HEK293 (cell line): ENCODE data around the gene PRTFDC1.

Experiments
- CTCF ChIA-PET: fragments of 350-600 bp; formaldehyde crosslinking; extraction: SDS; loops from one replicate; lab custom pipeline; 2021; ENCODE audit warnings: antibody characterized with exemption; lab: Yijun Ruan, JAX
- POLR2A ChIA-PET: fragments of 300-600 bp; formaldehyde crosslinking; extraction: SDS; loops from one replicate; lab custom pipeline; 2020; ENCODE audit warnings: antibody characterized with exemption, inconsistent platforms; lab: Yijun Ruan, JAX
- H3K27ac ChIP-seq: fragments of 200-500 bp; sonication (Bioruptor generic); 2 replicates; pipeline ENCODE4 v1.5.1; 2014; ENCODE audit warnings: low read depth, low read length, control low read depth, inconsistent platforms; ENCODE audit errors: extremely low read depth
- H3K36me3 ChIP-seq, 2 experiments: fragments of 200-500 bp in 1 of 2; sonication (Bioruptor generic) in 1 of 2; 1 replicate in 1 of 2; 2 replicates in 1 of 2; pipeline ENCODE4 v1.5.1; 2014 to 2017; ENCODE audit warnings: inconsistent platforms in 2 of 2, low read length in 2 of 2; ENCODE audit not compliant: control insufficient read depth in 2 of 2, insufficient read depth in 1 of 2
- H3K4me1 ChIP-seq: fragments of 200-500 bp; sonication (Bioruptor generic); 2 replicates; pipeline ENCODE4 v1.5.1; 2014; ENCODE audit warnings: mild to moderate bottlenecking, low read length, inconsistent platforms; ENCODE audit not compliant: control insufficient read depth, insufficient read depth
- H3K4me3 ChIP-seq: 2 replicates; pipeline ENCODE4 v1.5.1; 2011; ENCODE audit warnings: low read depth, mild to moderate bottlenecking, control low read depth, low read length, moderate library complexity
- H3K9me3 ChIP-seq: fragments of 200-500 bp; sonication (Bioruptor generic); 2 replicates; pipeline ENCODE4 v1.5.1; 2014; ENCODE audit warnings: low read depth, low read length, inconsistent platforms; ENCODE audit not compliant: control insufficient read depth, insufficient read depth
- BCL11A ChIP-seq: fragments of 450-650 bp; formaldehyde crosslinking; IDR thresholded peaks from 2 replicates; pipeline ENCODE4 v1.5.1; 2016; ENCODE audit warnings: low read depth, missing biosample characterization, missing genetic modification characterization
- GFI1B ChIP-seq: fragments of 450-650 bp; formaldehyde crosslinking; IDR thresholded peaks from 2 replicates; pipeline ENCODE4 v1.5.1; 2016; ENCODE audit warnings: missing biosample characterization, missing genetic modification characterization
- HOXD13 ChIP-seq: sonication (generic); formaldehyde crosslinking; IDR thresholded peaks from 2 replicates; pipeline ENCODE4 v1.8.0; 2022; ENCODE audit warnings: missing genetic modification reagents, borderline replicate concordance
- KLF1 ChIP-seq: fragments of 450-650 bp; formaldehyde crosslinking; IDR thresholded peaks from 2 replicates; pipeline ENCODE4 v1.5.1; 2016; ENCODE audit warnings: missing biosample characterization, missing genetic modification characterization
- MEIS1 ChIP-seq: sonication (generic); formaldehyde crosslinking; IDR thresholded peaks from 2 replicates; pipeline ENCODE4 v1.8.1; 2022; ENCODE audit warnings: missing genetic modification reagents, mild to moderate bottlenecking, borderline replicate concordance
- PRDM2 ChIP-seq: fragments of 450-650 bp; formaldehyde crosslinking; IDR thresholded peaks from 2 replicates; pipeline ENCODE4 v1.5.1; 2016; ENCODE audit warnings: missing biosample characterization, missing genetic modification characterization, borderline replicate concordance
- TSHZ1 ChIP-seq: fragments of 450-650 bp; formaldehyde crosslinking; IDR thresholded peaks from 2 replicates; pipeline ENCODE4 v1.5.1; 2016; ENCODE audit warnings: missing biosample characterization, missing genetic modification characterization, borderline replicate concordance
- ZBTB1 ChIP-seq: fragments of 450-650 bp; formaldehyde crosslinking; IDR thresholded peaks from 2 replicates; pipeline ENCODE4 v1.5.1; 2016; ENCODE audit warnings: missing biosample characterization, missing genetic modification characterization
- ZBTB20 ChIP-seq: fragments of 450-650 bp; formaldehyde crosslinking; IDR thresholded peaks from 2 replicates; pipeline ENCODE4 v1.5.1; 2016; ENCODE audit warnings: missing biosample characterization, missing genetic modification characterization
- ZEB2 ChIP-seq: fragments of 450-650 bp; formaldehyde crosslinking; IDR thresholded peaks from 2 replicates; pipeline ENCODE4 v1.5.1; 2016; ENCODE audit warnings: missing biosample characterization, missing genetic modification characterization
- ZFP37 ChIP-seq: fragments of 450-650 bp; formaldehyde crosslinking; IDR thresholded peaks from 2 replicates; pipeline ENCODE4 v1.5.1; 2016; ENCODE audit warnings: missing biosample characterization, missing genetic modification characterization
- ZNF132 ChIP-seq: fragments of 450-650 bp; formaldehyde crosslinking; IDR thresholded peaks from 2 replicates; pipeline ENCODE4 v1.5.1; 2017; ENCODE audit warnings: missing biosample characterization, missing genetic modification characterization, borderline replicate concordance
- ZNF274 ChIP-seq, 2 experiments: fragments of 200-500 bp in 1 of 2; fragments of 450-650 bp in 1 of 2; sonication (Bioruptor generic) in 1 of 2; formaldehyde crosslinking in 1 of 2; IDR thresholded peaks; 2 replicates each; pipeline versions ENCODE4 v1.5.1 to v1.6.1; 2014 to 2016; ENCODE audit warnings: borderline replicate concordance in 1 of 2, inconsistent platforms in 1 of 2, low read length in 1 of 2, missing biosample characterization in 1 of 2, missing genetic modification characterization in 1 of 2
- ZNF292 ChIP-seq: fragments of 450-650 bp; formaldehyde crosslinking; IDR thresholded peaks from 2 replicates; pipeline ENCODE4 v1.5.1; 2016; ENCODE audit warnings: low read depth, missing biosample characterization, missing genetic modification characterization, borderline replicate concordance
- ZNF37A ChIP-seq: fragments of 450-650 bp; IDR thresholded peaks from 2 replicates; pipeline ENCODE4 v1.5.1; 2018; ENCODE audit warnings: missing biosample characterization, missing genetic modification characterization
- ZNF48 ChIP-seq: fragments of 450-650 bp; formaldehyde crosslinking; IDR thresholded peaks from 2 replicates; pipeline ENCODE4 v1.5.1; 2016; ENCODE audit warnings: missing biosample characterization, missing genetic modification characterization
- ZNF596 ChIP-seq: fragments of 450-650 bp; IDR thresholded peaks from 2 replicates; pipeline ENCODE4 v1.5.0; 2018; ENCODE audit warnings: missing biosample characterization, mild to moderate bottlenecking, missing genetic modification characterization, moderate library complexity
- ZNF610 ChIP-seq: fragments of 450-650 bp; formaldehyde crosslinking; IDR thresholded peaks from 2 replicates; pipeline ENCODE4 v1.5.1; 2016; ENCODE audit warnings: missing biosample characterization, missing genetic modification characterization, borderline replicate concordance
- ZNF623 ChIP-seq: fragments of 450-650 bp; formaldehyde crosslinking; IDR thresholded peaks from 2 replicates; pipeline ENCODE4 v1.5.1; 2016; ENCODE audit warnings: missing biosample characterization, missing genetic modification characterization
- ZNF624 ChIP-seq: fragments of 450-650 bp; formaldehyde crosslinking; IDR thresholded peaks from 2 replicates; pipeline ENCODE4 v1.5.1; 2017; ENCODE audit warnings: missing biosample characterization, missing genetic modification characterization
- ZNF658 ChIP-seq: fragments of 450-650 bp; formaldehyde crosslinking; IDR thresholded peaks from 2 replicates; pipeline ENCODE4; 2016; ENCODE audit warnings: missing biosample characterization, missing genetic modification characterization
- ZNF707 ChIP-seq: fragments of 450-650 bp; formaldehyde crosslinking; IDR thresholded peaks from 2 replicates; pipeline ENCODE4 v1.5.1; 2016; ENCODE audit warnings: missing biosample characterization, missing genetic modification characterization
- ZNF777 ChIP-seq: fragments of 450-650 bp; formaldehyde crosslinking; IDR thresholded peaks from 2 replicates; pipeline ENCODE4 v1.5.1; 2017; ENCODE audit warnings: missing biosample characterization, missing genetic modification characterization, borderline replicate concordance
- TF ChIP-seq, protein P1 (sequence below): fragments of 450-650 bp; formaldehyde crosslinking; IDR thresholded peaks from 2 replicates; pipeline ENCODE4 v1.5.1; 2016; ENCODE audit warnings: missing biosample characterization, missing genetic modification characterization

Gene PRTFDC1

GRCh38 chr10:24804392-24804791 is 148.0 kb downstream of the PRTFDC1 start:
- no peaks in the 10 kb centered on the region for H3K9me3 ChIP-seq
- TF ChIP-seq ZBTB20 (tag by site-specific recombination) (no peak), ZNF274 (IDR thresholded peaks at IDR 0.05; ENCODE audit: low read length) (no peak), ZNF274 (tag by site-specific recombination; IDR thresholded peaks at IDR 0.05; ENCODE audit: borderline replicate concordance) (no peak), ZNF777 (tag by site-specific recombination) (no peak), HOXD13 (no peak), TSHZ1 (tag by site-specific recombination) (no peak), ZBTB1 (tag by site-specific recombination) (no peak), MEIS1 (no peak), ZNF37A (tag by site-specific recombination) (no peak), ZNF707 (tag by site-specific recombination) (no peak), ZFP37 (no peak), KLF1 (tag by site-specific recombination) (no peak), ZNF610 (tag by site-specific recombination) (no peak)
- POLR2A ChIA-PET, result no interaction called here

GRCh38 chr10:24802378-24802777 is 150.0 kb downstream of the PRTFDC1 start:
- H3K4me1 ChIP-seq, result no peaks in the 10 kb centered on the region
- no peaks in the 10 kb centered on the region for H3K9me3 ChIP-seq
- POLR2A ChIA-PET, result no interaction called here
- no peaks in the 10 kb centered on the region; a peak in 1 of 3 replicates for H3K36me3 ChIP-seq
- no peak overlapping the region for H3K27ac ChIP-seq
- H3K4me3 ChIP-seq, result no peak overlapping the region
- CTCF ChIA-PET, result no interaction called here
- TF ChIP-seq ZEB2 (tag by site-specific recombination), result no peak
- no peak for TF ChIP-seq ZNF624 (tag by site-specific recombination)
- no peak for TF ChIP-seq ZNF292
- no peak for TF ChIP-seq BCL11A (tag by site-specific recombination)
- no peak for TF ChIP-seq ZNF48 (tag by site-specific recombination)
- no peak for TF ChIP-seq ZNF132
- TF ChIP-seq ZNF623 (tag by site-specific recombination), result no peak
- TF ChIP-seq ZNF610 (tag by site-specific recombination), result no peak
- TF ChIP-seq PRDM2 (tag by site-specific recombination), result no peak
- no peak for TF ChIP-seq GFI1B
- TF ChIP-seq ZNF596 (tag by site-specific recombination), result no peak
- TF ChIP-seq ZNF658 (tag by site-specific recombination), result no peak
- TF ChIP-seq, protein P1, sequence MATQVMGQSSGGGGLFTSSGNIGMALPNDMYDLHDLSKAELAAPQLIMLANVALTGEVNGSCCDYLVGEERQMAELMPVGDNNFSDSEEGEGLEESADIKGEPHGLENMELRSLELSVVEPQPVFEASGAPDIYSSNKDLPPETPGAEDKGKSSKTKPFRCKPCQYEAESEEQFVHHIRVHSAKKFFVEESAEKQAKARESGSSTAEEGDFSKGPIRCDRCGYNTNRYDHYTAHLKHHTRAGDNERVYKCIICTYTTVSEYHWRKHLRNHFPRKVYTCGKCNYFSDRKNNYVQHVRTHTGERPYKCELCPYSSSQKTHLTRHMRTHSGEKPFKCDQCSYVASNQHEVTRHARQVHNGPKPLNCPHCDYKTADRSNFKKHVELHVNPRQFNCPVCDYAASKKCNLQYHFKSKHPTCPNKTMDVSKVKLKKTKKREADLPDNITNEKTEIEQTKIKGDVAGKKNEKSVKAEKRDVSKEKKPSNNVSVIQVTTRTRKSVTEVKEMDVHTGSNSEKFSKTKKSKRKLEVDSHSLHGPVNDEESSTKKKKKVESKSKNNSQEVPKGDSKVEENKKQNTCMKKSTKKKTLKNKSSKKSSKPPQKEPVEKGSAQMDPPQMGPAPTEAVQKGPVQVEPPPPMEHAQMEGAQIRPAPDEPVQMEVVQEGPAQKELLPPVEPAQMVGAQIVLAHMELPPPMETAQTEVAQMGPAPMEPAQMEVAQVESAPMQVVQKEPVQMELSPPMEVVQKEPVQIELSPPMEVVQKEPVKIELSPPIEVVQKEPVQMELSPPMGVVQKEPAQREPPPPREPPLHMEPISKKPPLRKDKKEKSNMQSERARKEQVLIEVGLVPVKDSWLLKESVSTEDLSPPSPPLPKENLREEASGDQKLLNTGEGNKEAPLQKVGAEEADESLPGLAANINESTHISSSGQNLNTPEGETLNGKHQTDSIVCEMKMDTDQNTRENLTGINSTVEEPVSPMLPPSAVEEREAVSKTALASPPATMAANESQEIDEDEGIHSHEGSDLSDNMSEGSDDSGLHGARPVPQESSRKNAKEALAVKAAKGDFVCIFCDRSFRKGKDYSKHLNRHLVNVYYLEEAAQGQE, result no peak

More at GRCh38 chr10:24804392-24804791, 148.0 kb downstream of the PRTFDC1 start:
- H3K27ac ChIP-seq, result no peak overlapping the region
- no peaks in the 10 kb centered on the region for H3K4me1 ChIP-seq
- CTCF ChIA-PET, result interaction anchor here (0.6 to 0.8 kb wide), 3 partner anchors 55 to 277 kb away, joined by 3 to 4 read pairs (median 3); no protein-coding TSS in a partner anchor
- no peak overlapping the region for H3K4me3 ChIP-seq
- H3K36me3 ChIP-seq, result no peaks in the 10 kb centered on the region; a peak in 1 of 3 replicates
